Osteoblast (primary cell): ENCODE results near the gene REEP3. TPM values are rescaled to one million over a fixed set of nuclear protein-coding genes. Genes with fewer than 3 reads are reported as not detected.
A peak's percentile ranks its signal among the peaks of the same experiment; 100 is the strongest.

Experiments
- DNase-seq: peaks from one replicate; pipeline ENCODE4 v3.0.0; 2011; ENCODE audit warnings: low spot score, mixed read lengths; ENCODE audit not compliant: insufficient read length; ENCODE audit errors: missing footprints
- H2AFZ ChIP-seq: 2 replicates; pipeline ENCODE4 v1.6.0; 2011; ENCODE audit warnings: mild to moderate bottlenecking, low read length
- H3K27ac ChIP-seq: 2 replicates; pipeline ENCODE4 v1.5.1; 2011; ENCODE audit warnings: mild to moderate bottlenecking, low read depth, low read length, moderate library complexity
- H3K27me3 ChIP-seq: 2 replicates; pipeline ENCODE4 v1.6.0; 2012; ENCODE audit warnings: mild to moderate bottlenecking, control low read depth, inconsistent platforms, low read length, moderate library complexity; ENCODE audit not compliant: insufficient read depth
- H3K36me3 ChIP-seq: 2 replicates; pipeline ENCODE4 v1.5.1; 2011; ENCODE audit warnings: mild to moderate bottlenecking, low read length, control low read depth, moderate library complexity; ENCODE audit not compliant: insufficient read depth
- H3K4me1 ChIP-seq: 2 replicates; pipeline ENCODE4 v1.5.1; 2011; ENCODE audit warnings: mild to moderate bottlenecking, low read length, control low read depth, moderate library complexity; ENCODE audit not compliant: insufficient read depth
- H3K4me2 ChIP-seq: 2 replicates; pipeline ENCODE4 v1.6.0; 2011; ENCODE audit warnings: mild to moderate bottlenecking, low read length; ENCODE audit not compliant: insufficient read depth
- H3K4me3 ChIP-seq: fragments of 200-600 bp; sonication (generic); 3 replicates; pipeline ENCODE4 v1.5.1; 2012; ENCODE audit warnings: mild to moderate bottlenecking, low read length, inconsistent platforms; ENCODE audit not compliant: insufficient read depth
- H3K79me2 ChIP-seq: 2 replicates; pipeline ENCODE4 v1.6.0; 2012; ENCODE audit warnings: mild to moderate bottlenecking, low read length, control low read depth, inconsistent platforms; ENCODE audit not compliant: insufficient read depth
- H3K9me3 ChIP-seq: 2 replicates; pipeline ENCODE4 v1.5.1; 2011; ENCODE audit warnings: low read depth, low read length, control low read depth
- H4K20me1 ChIP-seq: 2 replicates; pipeline ENCODE4 v1.6.0; 2012; ENCODE audit warnings: mild to moderate bottlenecking, low read length, control low read depth; ENCODE audit not compliant: insufficient read depth
- CTCF ChIP-seq: IDR thresholded peaks from 2 replicates; pipeline ENCODE4 v1.5.1; 2011; ENCODE audit warnings: mild to moderate bottlenecking, low read depth, low read length, moderate library complexity; ENCODE audit errors: extremely low read depth
- total RNA-seq: library from RNA; depleted of rRNA; stranded (reverse); fragments of >200 nt; gene quantifications from 2 replicates; pipeline ENCODE4 v1.2.3, GENCODE V29; 2012

REEP3 gene
- total RNA-seq, 1 donor = 71.3 TPM

- Histone ChIP-seq H3K36me3 (no peaks in the 10 kb centered on the region), H3K27ac (no peak overlapping the region), H3K4me2 (no peak overlapping the region)
Observed at GRCh38 chr10:63641366-63641765, 120.2 kb downstream of the REEP3 start.

GRCh38 chr10:63641799-63642198, 120.6 kb downstream of the REEP3 start:
- H2AFZ ChIP-seq = no peak overlapping the region

More at GRCh38 chr10:63641366-63641765, 120.2 kb downstream of the REEP3 start:
- Histone ChIP-seq H2AFZ (no peak overlapping the region), H3K4me3 (no peak overlapping the region), H3K79me2 (no peaks in the 10 kb centered on the region), H4K20me1 (no peaks in the 10 kb centered on the region), H3K27me3 (no peaks in the 10 kb centered on the region), H3K9me3 (no peaks in the 10 kb centered on the region), H3K4me1 (peaks cover 9% of the 10 kb centered on the region)
- DNase-seq = no peak
- no peak for TF ChIP-seq CTCF

GRCh38 chr10:63642808-63643207, 121.6 kb downstream of the REEP3 start:
- Histone ChIP-seq H4K20me1 (no peaks in the 10 kb centered on the region), H3K27ac (no peak overlapping the region), H2AFZ (no peak overlapping the region), H3K79me2 (no peaks in the 10 kb centered on the region), H3K27me3 (no peaks in the 10 kb centered on the region), H3K4me3 (no peak overlapping the region), H3K4me1 (peaks cover 9% of the 10 kb centered on the region), H3K4me2 (no peak overlapping the region), H3K36me3 (no peaks in the 10 kb centered on the region), H3K9me3 (no peaks in the 10 kb centered on the region)
- TF ChIP-seq CTCF = no peak
- DNase-seq = no peak

More at GRCh38 chr10:63641799-63642198, 120.6 kb downstream of the REEP3 start:
- no peaks in the 10 kb centered on the region for H4K20me1 ChIP-seq
- H3K27ac ChIP-seq = no peak overlapping the region
- no peak for DNase-seq
- H3K4me3 ChIP-seq = no peak overlapping the region
- H3K9me3 ChIP-seq = no peaks in the 10 kb centered on the region
- TF ChIP-seq CTCF = no peak
- no peaks in the 10 kb centered on the region for H3K36me3 ChIP-seq
- H3K79me2 ChIP-seq = no peaks in the 10 kb centered on the region
- H3K4me1 ChIP-seq = peaks cover 9% of the 10 kb centered on the region
- no peaks in the 10 kb centered on the region for H3K27me3 ChIP-seq
- H3K4me2 ChIP-seq = no peak overlapping the region

- no peak for TF ChIP-seq CTCF
- Histone ChIP-seq H3K4me2 (peak overlapping the region; percentile 60), H3K9me3 (no peaks in the 10 kb centered on the region), H3K36me3 (no peaks in the 10 kb centered on the region), H3K27ac (no peak overlapping the region), H3K27me3 (no peaks in the 10 kb centered on the region), H4K20me1 (no peaks in the 10 kb centered on the region), H2AFZ (peak overlapping the region; percentile 53), H3K4me1 (peaks cover 9% of the 10 kb centered on the region), H3K79me2 (no peaks in the 10 kb centered on the region), H3K4me3 (no peak overlapping the region)
- DNase-seq = no peak
Observed at GRCh38 chr10:63644418-63645142, 123.4 kb downstream of the REEP3 start.
